Esophagus muscularis mucosa (tissue), 4 donors: ENCODE measurements around the gene DOCK2. TPM values are rescaled to one million over a fixed set of nuclear protein-coding genes. Genes with fewer than 3 reads are reported as not detected.

Experiments used
- DNase-seq: peaks from one replicate; pipeline ENCODE4 v3.0.0-alpha.2; 2017; ENCODE audit errors: extremely low spot score
- H3K27ac ChIP-seq, 4 donors: fragments of 200-600 bp; sonication (generic); replicated peaks in 1 of 4; 1 replicate in 3 of 4; 2 replicates in 1 of 4; pipeline ENCODE4 v1.5.1; 2016 to 2019; ENCODE audit warnings: mild to moderate bottlenecking in 1 of 4
- H3K27me3 ChIP-seq, 4 donors: fragments of 200-600 bp; sonication (generic); one replicate each; pipeline versions ENCODE4 v1.5.1 to v1.6.0; 2016 to 2019
- H3K36me3 ChIP-seq, 4 donors: fragments of 200-600 bp; sonication (generic); one replicate each; pipeline ENCODE4 v1.5.1; 2016 to 2019
- H3K4me1 ChIP-seq, 4 donors: fragments of 200-600 bp; sonication (generic); one replicate each; pipeline ENCODE4 v1.5.1; 2016 to 2019
- H3K4me3 ChIP-seq, 4 donors: fragments of 200-600 bp; sonication (generic); 1 replicate in 2 of 4; 2 replicates in 2 of 4; pipeline ENCODE4 v1.5.1; 2016 to 2019; ENCODE audit warnings: mild to moderate bottlenecking in 4 of 4, moderate library complexity in 1 of 4
- H3K9me3 ChIP-seq, 4 donors: fragments of 200-600 bp; sonication (generic); 1 replicate in 3 of 4; 2 replicates in 1 of 4; pipeline ENCODE4 v1.5.1; 2016 to 2019
- EP300 ChIP-seq: sonication (generic); formaldehyde crosslinking; IDR thresholded peaks from one replicate; pipeline ENCODE4 v1.6.1; 2017; ENCODE audit warnings: antibody characterized with exemption
- POLR2A ChIP-seq: fragments of 450-650 bp; IDR thresholded peaks from one replicate; pipeline ENCODE4 v1.6.1; 2017; ENCODE audit warnings: antibody characterized with exemption, moderate library complexity, mild to moderate bottlenecking, low read depth
- POLR2AphosphoS5 ChIP-seq, 2 donors: sonication (generic); formaldehyde crosslinking; IDR thresholded peaks; one replicate each; pipeline ENCODE4 v1.6.1; 2017; ENCODE audit warnings: antibody characterized with exemption in 2 of 2
- WGBS: methylation state at CpG from one replicate; pipeline ENCODE4 v1.1.5; 2018; 5-methylcytosine and 5-hydroxymethylcytosine counted together
- intact Hi-C: fragments of 100-400 bp; cut with DNase I; formaldehyde crosslinking; loops from one replicate; pipeline ENCODE4 v1.15.1; 2023
- total RNA-seq, 4 donors: library from RNA; depleted of rRNA; stranded (reverse); fragments of >200 nt; gene quantifications; one replicate each; pipeline versions ENCODE4 v1.1.0 to v1.2.1, GENCODE V29; 2016
- TF ChIP-seq, protein P1 (sequence below), 3 experiments: fragments of 200-600 bp in 2 of 3; fragments of 450-650 bp in 1 of 3; sonication (generic) in 2 of 3; IDR thresholded peaks; one replicate each; pipeline ENCODE4 v1.5.1; 2017 to 2019; ENCODE audit warnings: antibody characterized with exemption in 3 of 3, mild to moderate bottlenecking in 2 of 3, moderate library complexity in 1 of 3

The DOCK2 gene
- total RNA-seq, 4 donors from 2014 or later: 9.2 to 18.3 (median 13.7) TPM

DNA sequence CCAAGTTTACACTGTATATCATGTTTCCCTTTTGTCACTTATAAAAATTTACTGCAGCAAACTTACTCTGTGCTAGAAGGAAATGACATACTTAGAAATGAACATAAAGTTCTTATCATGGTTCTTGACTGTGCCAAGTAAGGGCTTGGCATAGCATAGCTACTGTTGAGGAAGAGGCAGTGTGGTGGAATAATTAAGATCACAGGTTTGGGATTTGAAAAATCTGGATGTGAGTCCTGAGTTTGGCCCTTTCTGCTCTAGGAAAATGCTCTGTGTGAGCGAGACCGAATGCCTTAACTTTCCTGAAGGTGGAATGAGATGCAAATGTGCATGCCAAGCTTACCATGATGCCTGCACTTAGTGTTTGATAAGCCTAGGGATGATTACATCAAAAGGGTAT lies 243.7 kb downstream of the DOCK2 start:
- WGBS: 83% methylated on average over 2 of the region's 2 CpGs
- no peaks in the 10 kb centered on the region for H3K4me1 ChIP-seq
- no peak for DNase-seq
- no peak overlapping the region for H3K27ac ChIP-seq
- TF ChIP-seq POLR2A: no peak
- TF ChIP-seq, protein P1, sequence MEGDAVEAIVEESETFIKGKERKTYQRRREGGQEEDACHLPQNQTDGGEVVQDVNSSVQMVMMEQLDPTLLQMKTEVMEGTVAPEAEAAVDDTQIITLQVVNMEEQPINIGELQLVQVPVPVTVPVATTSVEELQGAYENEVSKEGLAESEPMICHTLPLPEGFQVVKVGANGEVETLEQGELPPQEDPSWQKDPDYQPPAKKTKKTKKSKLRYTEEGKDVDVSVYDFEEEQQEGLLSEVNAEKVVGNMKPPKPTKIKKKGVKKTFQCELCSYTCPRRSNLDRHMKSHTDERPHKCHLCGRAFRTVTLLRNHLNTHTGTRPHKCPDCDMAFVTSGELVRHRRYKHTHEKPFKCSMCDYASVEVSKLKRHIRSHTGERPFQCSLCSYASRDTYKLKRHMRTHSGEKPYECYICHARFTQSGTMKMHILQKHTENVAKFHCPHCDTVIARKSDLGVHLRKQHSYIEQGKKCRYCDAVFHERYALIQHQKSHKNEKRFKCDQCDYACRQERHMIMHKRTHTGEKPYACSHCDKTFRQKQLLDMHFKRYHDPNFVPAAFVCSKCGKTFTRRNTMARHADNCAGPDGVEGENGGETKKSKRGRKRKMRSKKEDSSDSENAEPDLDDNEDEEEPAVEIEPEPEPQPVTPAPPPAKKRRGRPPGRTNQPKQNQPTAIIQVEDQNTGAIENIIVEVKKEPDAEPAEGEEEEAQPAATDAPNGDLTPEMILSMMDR (IDR thresholded peaks at IDR 0.05): no peak
- TF ChIP-seq POLR2AphosphoS5 (IDR thresholded peaks at IDR 0.05): no peak
- TF ChIP-seq EP300: no peak
- H3K36me3 ChIP-seq: no peaks in the 10 kb centered on the region
- intact Hi-C loops: no loop called here
- no peak overlapping the region for H3K4me3 ChIP-seq
- H3K27me3 ChIP-seq: peaks cover 0 to 9% (median 0%) of the 10 kb centered on the region in 4 donors
- no peaks in the 10 kb centered on the region for H3K9me3 ChIP-seq

DNA sequence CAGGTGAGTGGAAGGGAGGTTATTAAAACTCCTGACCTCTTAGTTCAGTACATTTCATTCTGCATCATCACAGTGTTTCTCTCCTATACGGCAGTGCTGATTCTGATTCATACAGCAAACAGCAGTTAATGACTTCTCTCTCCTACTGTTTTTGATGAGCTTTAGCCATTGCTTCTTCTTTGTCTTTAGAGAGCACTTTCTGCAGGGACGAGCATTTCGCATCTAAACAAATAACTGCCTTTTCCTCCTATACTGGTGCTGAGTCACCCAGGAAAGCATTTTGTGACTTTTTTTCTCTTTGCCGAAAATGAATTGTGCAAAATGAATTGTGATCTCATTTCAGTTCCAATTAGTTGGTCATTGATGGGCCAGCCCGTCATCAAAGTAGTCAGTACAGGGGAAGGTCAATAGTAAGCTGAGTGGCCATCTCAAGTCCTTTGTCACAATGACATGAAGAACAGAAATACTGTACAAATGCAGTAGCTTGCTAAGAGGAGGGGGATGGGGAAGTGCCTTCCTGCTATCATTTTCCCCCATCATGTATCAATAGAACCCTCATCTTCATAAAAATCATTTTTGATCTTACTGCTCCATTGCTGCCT lies 244.7 kb downstream of the DOCK2 start:
- WGBS: 76% methylated on average over 5 of the region's 5 CpGs
- Histone ChIP-seq H3K4me3 (no peak overlapping the region), H3K9me3 (no peaks in the 10 kb centered on the region), H3K4me1 (no peaks in the 10 kb centered on the region), H3K36me3 (no peaks in the 10 kb centered on the region), H3K27me3 (peaks cover 0 to 9% (median 0%) of the 10 kb centered on the region in 4 donors), H3K27ac (no peak overlapping the region)
- intact Hi-C loops: no loop called here
- no peak for TF ChIP-seq POLR2A
- TF ChIP-seq, protein P1 (IDR thresholded peaks at IDR 0.05): no peak
- no peak for TF ChIP-seq EP300
- TF ChIP-seq POLR2AphosphoS5 (IDR thresholded peaks at IDR 0.05): no peak
- no peak for DNase-seq

GRCh38 chr5:169886033-169886432 lies 249.0 kb downstream of the DOCK2 start:
- Histone ChIP-seq H3K27ac (no peak overlapping the region), H3K4me1 (no peaks in the 10 kb centered on the region), H3K4me3 (no peak overlapping the region), H3K36me3 (no peaks in the 10 kb centered on the region), H3K9me3 (no peaks in the 10 kb centered on the region), H3K27me3 (peaks cover 0 to 9% (median 0%) of the 10 kb centered on the region in 4 donors)
- no peak for DNase-seq
- WGBS: 88% methylated on average over 2 of the region's 2 CpGs
- intact Hi-C loops: no loop called here
- TF ChIP-seq POLR2AphosphoS5 (IDR thresholded peaks at IDR 0.05): no peak
- TF ChIP-seq, protein P1 (IDR thresholded peaks at IDR 0.05): no peak
- no peak for TF ChIP-seq EP300
- TF ChIP-seq POLR2A: no peak

DNA sequence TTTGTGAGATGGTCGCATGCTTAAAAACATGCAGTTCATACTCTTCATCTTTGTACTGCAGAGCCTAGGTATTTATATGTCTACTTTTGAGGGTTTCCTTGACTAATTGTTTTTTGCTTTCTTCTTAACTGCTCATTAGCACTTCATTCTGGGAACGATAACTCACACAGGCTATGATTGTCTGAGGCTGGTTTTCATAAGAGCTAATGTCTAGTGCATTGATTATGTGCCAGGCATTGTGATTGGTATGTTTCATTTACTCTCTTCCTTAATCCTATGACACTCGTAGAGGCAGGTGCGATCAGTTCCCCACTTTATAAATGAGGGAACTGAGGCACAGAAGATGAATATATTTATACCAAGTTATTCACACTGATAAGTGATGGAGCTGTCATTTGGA lies 249.6 kb downstream of the DOCK2 start:
- DNase-seq: no peak
- no peak overlapping the region for H3K4me3 ChIP-seq
- TF ChIP-seq, protein P1 (IDR thresholded peaks at IDR 0.05): no peak
- no peak for TF ChIP-seq EP300
- TF ChIP-seq POLR2A: no peak
- TF ChIP-seq POLR2AphosphoS5 (IDR thresholded peaks at IDR 0.05): no peak
- intact Hi-C loops: no loop called here
- H3K4me1 ChIP-seq: no peaks in the 10 kb centered on the region
- H3K27me3 ChIP-seq: peaks cover 0 to 9% (median 0%) of the 10 kb centered on the region in 4 donors
- H3K27ac ChIP-seq: no peak overlapping the region
- 94% methylated on average over 4 of the region's 4 CpGs for WGBS
- H3K36me3 ChIP-seq: no peaks in the 10 kb centered on the region
- H3K9me3 ChIP-seq: no peaks in the 10 kb centered on the region

- Histone ChIP-seq H3K9me3 (no peaks in the 10 kb centered on the region), H3K36me3 (no peaks in the 10 kb centered on the region), H3K4me3 (no peak overlapping the region), H3K27ac (no peak overlapping the region), H3K27me3 (no peaks in the 10 kb centered on the region), H3K4me1 (no peaks in the 10 kb centered on the region)
- TF ChIP-seq, protein P1 (IDR thresholded peaks at IDR 0.05): no peak
- no peak for TF ChIP-seq EP300
- no peak for TF ChIP-seq POLR2A
- no peak for TF ChIP-seq POLR2AphosphoS5 (IDR thresholded peaks at IDR 0.05)
- 82% methylated on average over 4 of the region's 4 CpGs for WGBS
- intact Hi-C loops: no loop called here
- no peak for DNase-seq
Observed at GRCh38 chr5:169889572-169889971, 252.5 kb downstream of the DOCK2 start.
